Body of pancreas (tissue), 4 donors: ENCODE measurements around the gene SYCE3. TPM values are rescaled to one million over a fixed set of nuclear protein-coding genes. Genes with fewer than 3 reads are reported as not detected.

Experiments
- ATAC-seq: fragments of 150-250 bp; one replicate; pipeline ENCODE4 v1.9.1; 2016
- DNase-seq, 4 donors: peaks; one replicate each; pipeline ENCODE4 v3.0.0-alpha.2; 2019
- H3K27ac ChIP-seq, 4 donors: fragments of 200-600 bp; sonication (generic); 1 replicate in 3 of 4; 2 replicates in 1 of 4; pipeline versions ENCODE4 v1.5.1 to v1.6.1; 2016 to 2019; ENCODE audit warnings: mild to moderate bottlenecking in 1 of 4, mixed read lengths in 1 of 4, moderate library complexity in 1 of 4
- H3K27me3 ChIP-seq, 2 donors: fragments of 200-600 bp; sonication (generic); one replicate each; pipeline ENCODE4 v1.6.0; 2016; ENCODE audit warnings: mild to moderate bottlenecking in 1 of 2
- H3K36me3 ChIP-seq, 2 donors: fragments of 200-600 bp; sonication (generic); replicated peaks in 1 of 2; 2 replicates each; pipeline ENCODE4 v1.5.1; 2016; ENCODE audit warnings: low read depth in 2 of 2; ENCODE audit not compliant: insufficient read depth in 1 of 2
- H3K4me1 ChIP-seq: fragments of 200-600 bp; sonication (generic); one replicate; pipeline ENCODE4 v1.6.0; 2016
- H3K4me3 ChIP-seq, 2 donors: fragments of 200-600 bp; sonication (generic); 1 replicate in 1 of 2; 2 replicates in 1 of 2; pipeline ENCODE4 v1.5.1; 2016 to 2019
- H3K9me3 ChIP-seq, 3 donors: fragments of 200-600 bp; sonication (generic); 1 replicate in 2 of 3; 2 replicates in 1 of 3; pipeline ENCODE4 v1.5.1; 2016
- POLR2A ChIP-seq, 3 donors: fragments of 450-650 bp; IDR thresholded peaks; one replicate each; pipeline ENCODE4 v1.6.1; 2016; ENCODE audit warnings: antibody characterized with exemption in 3 of 3, mild to moderate bottlenecking in 2 of 3
- WGBS, 2 donors: methylation state at CpG; one replicate each; pipeline ENCODE4 v1.1.5; 2017; 5-methylcytosine and 5-hydroxymethylcytosine counted together
- intact Hi-C: fragments of 100-400 bp; cut with DNase I; formaldehyde crosslinking; loops from one replicate; pipeline ENCODE4 v1.15.1; 2023
- total RNA-seq, 2 donors: library from RNA; depleted of rRNA; stranded (reverse); fragments of >200 nt; gene quantifications; one replicate each; pipeline ENCODE4 v1.1.0, GENCODE V29; 2016
- TF ChIP-seq, protein P1 (sequence below), 7 experiments: fragments of 450-650 bp in 4 of 7; fragments of 200-600 bp in 3 of 7; sonication (generic) in 3 of 7; IDR thresholded peaks; one replicate each; pipeline ENCODE4 v1.5.1; 2016 to 2019; ENCODE audit warnings: antibody characterized with exemption in 7 of 7

The SYCE3 gene
- total RNA-seq, 2 donors from 2014 or later, result not detected

GRCh38 chr22:50526834-50527801 lies 35.6 kb downstream of the SYCE3 start:
- 64 to 76% methylated on average over 28 to 29 of the region's 29 CpGs for WGBS, 2 donors
- Histone ChIP-seq H3K27me3 (peaks cover 0 to 21% of the 10 kb centered on the region in 2 donors), H3K9me3 (no peaks in the 10 kb centered on the region), H3K36me3 (peaks cover 0 to 7% of the 10 kb centered on the region in 2 donors), H3K4me1 (peaks cover 61% of the 10 kb centered on the region), H3K4me3 (no peak overlapping the region), H3K27ac (peak overlapping the region; percentile 89 to 97 (median 92))
- DNase-seq (peak in 1 of 4 donors; percentile 65), ATAC-seq (no peak)
- intact Hi-C loops, result no loop called here
- TF ChIP-seq, protein P1, sequence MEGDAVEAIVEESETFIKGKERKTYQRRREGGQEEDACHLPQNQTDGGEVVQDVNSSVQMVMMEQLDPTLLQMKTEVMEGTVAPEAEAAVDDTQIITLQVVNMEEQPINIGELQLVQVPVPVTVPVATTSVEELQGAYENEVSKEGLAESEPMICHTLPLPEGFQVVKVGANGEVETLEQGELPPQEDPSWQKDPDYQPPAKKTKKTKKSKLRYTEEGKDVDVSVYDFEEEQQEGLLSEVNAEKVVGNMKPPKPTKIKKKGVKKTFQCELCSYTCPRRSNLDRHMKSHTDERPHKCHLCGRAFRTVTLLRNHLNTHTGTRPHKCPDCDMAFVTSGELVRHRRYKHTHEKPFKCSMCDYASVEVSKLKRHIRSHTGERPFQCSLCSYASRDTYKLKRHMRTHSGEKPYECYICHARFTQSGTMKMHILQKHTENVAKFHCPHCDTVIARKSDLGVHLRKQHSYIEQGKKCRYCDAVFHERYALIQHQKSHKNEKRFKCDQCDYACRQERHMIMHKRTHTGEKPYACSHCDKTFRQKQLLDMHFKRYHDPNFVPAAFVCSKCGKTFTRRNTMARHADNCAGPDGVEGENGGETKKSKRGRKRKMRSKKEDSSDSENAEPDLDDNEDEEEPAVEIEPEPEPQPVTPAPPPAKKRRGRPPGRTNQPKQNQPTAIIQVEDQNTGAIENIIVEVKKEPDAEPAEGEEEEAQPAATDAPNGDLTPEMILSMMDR (IDR thresholded peaks at IDR 0.05), result no peak
- TF ChIP-seq POLR2A (IDR thresholded peaks at IDR 0.05), result peak in 1 of 3 donors; percentile 26

- no peaks in the 10 kb centered on the region for H3K9me3 ChIP-seq
- WGBS, 2 donors, result 2 to 3% methylated on average over 6 to 52 of the region's 77 CpGs
- TF ChIP-seq, protein P1 (IDR thresholded peaks at IDR 0.05), result peak; percentile 27 to 57 (median 46)
- peak in 1 of 3 donors; percentile 11 for TF ChIP-seq POLR2A (IDR thresholded peaks at IDR 0.05)
- H3K27me3 ChIP-seq, result peaks cover 0 to 15% of the 10 kb centered on the region in 2 donors
- intact Hi-C loops, result no loop called here
- H3K27ac ChIP-seq, result peak overlapping the region; percentile 89 to 97 (median 92)
- peak; percentile 49 for ATAC-seq
- H3K4me1 ChIP-seq, result peaks cover 52% of the 10 kb centered on the region
- peaks cover 0 to 7% of the 10 kb centered on the region in 2 donors for H3K36me3 ChIP-seq
- DNase-seq, result peak; percentile 79 to 85 (median 81)
- H3K4me3 ChIP-seq, result peak overlapping the region; percentile 38 to 59
Measured at GRCh38 chr22:50526108-50526833, 36.4 kb downstream of the SYCE3 start.

- Histone ChIP-seq H3K27ac (peak overlapping the region; percentile 89 to 97 (median 92)), H3K27me3 (peaks cover 0 to 11% of the 10 kb centered on the region in 2 donors), H3K36me3 (peaks cover 0 to 7% of the 10 kb centered on the region in 2 donors), H3K4me1 (peaks cover 47% of the 10 kb centered on the region), H3K9me3 (no peaks in the 10 kb centered on the region), H3K4me3 (peak overlapping the region; percentile 38 to 59)
- ATAC-seq, result no peak
- intact Hi-C loops, result no loop called here
- no peak for DNase-seq
- TF ChIP-seq, protein P1 (IDR thresholded peaks at IDR 0.05), result no peak
- TF ChIP-seq POLR2A (IDR thresholded peaks at IDR 0.05), result no peak
- WGBS, 2 donors, result 0% methylated on average over 7 to 33 of the region's 33 CpGs
Measured at GRCh38 chr22:50525858-50526107, 36.9 kb downstream of the SYCE3 start.

DNA sequence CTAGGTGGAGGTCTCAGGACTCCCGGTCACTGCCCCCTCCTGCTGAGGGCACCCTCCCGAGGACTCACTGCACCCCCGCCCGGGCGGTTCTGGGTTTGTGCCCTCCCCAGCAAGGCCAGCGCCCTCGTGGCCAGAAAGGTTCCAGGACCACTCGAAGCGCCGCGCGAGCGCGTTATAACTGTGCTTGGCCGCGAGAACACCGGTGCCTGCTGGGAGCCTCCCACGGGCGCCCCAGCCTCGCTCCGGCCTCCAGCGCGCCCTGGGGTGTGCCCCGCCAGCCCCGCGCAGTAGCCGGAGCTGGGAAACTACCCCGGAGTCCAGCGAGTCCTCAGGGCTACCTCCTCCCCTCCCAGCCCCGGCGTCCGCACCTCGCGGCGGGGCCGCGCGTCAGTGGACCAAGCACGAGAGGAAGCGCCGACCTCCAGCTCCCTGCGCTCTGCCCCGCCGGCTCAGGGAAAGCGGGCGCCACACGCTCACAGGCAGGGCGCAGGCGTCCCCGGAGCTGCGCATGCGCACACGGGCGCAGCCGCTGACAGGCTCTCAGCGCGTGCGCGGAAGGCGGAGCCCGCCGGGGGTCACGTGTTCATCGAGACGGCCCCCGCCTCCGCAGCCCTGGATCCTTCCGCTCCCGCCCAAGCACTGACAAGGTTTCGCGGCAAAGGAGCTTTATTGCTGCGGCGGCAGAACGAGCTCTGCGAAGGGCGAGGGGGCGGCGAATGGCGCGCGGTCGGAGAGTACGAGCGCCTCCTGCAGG lies 37.4 kb downstream of the SYCE3 start, which contains the start of gene SCO2:
SCO2 (minus strand) TSS at position 495 of the 754 bp plus-strand sequence. CDS start 1,187 bp downstream, outside the sequence.
- intact Hi-C loops, result no loop called here
- ATAC-seq, result peak; percentile 83

More for the DNA sequence above, 37.4 kb downstream of the SYCE3 start, which contains the start of gene SCO2:
- Histone ChIP-seq H3K27me3 (peaks cover 0 to 6% of the 10 kb centered on the region in 2 donors), H3K4me1 (peaks cover 42% of the 10 kb centered on the region), H3K4me3 (peak within 1 kb of the TSS; percentile 38 to 59), H3K36me3 (peaks cover 0 to 7% of the 10 kb centered on the region in 2 donors), H3K9me3 (no peaks in the 10 kb centered on the region), H3K27ac (peak within 1 kb of the TSS; percentile 89 to 97 (median 92))
- TF ChIP-seq POLR2A (IDR thresholded peaks at IDR 0.05), result peak; percentile 66 to 78 (median 70)
- TF ChIP-seq, protein P1 (IDR thresholded peaks at IDR 0.05), result peak in 6 of 7 experiments; percentile 21 to 69 (median 48)
- DNase-seq, result peak; percentile 97 to 98 (median 98)
- 0% methylated on average over 67 of the region's 84 CpGs; no CpG with 5 or more reads in 1 of the 2 donors for WGBS, 2 donors
